Neural cell (in vitro differentiated cells): ENCODE results near the gene HTR1A. TPM values are rescaled to one million over a fixed set of nuclear protein-coding genes. Genes with fewer than 3 reads are reported as not detected.

Experiments used
- H2AFZ ChIP-seq: fragments of 200-600, 300-800 bp; sonication (generic), shearing (Covaris generic); 2 replicates; pipeline ENCODE4 v1.6.0; 2014; ENCODE audit warnings: low read depth, mild to moderate bottlenecking, antibody characterized with exemption, low read length, moderate library complexity
- H3F3A ChIP-seq: fragments of 200-600 bp; shearing (Covaris generic); 2 replicates; pipeline ENCODE4 v1.6.1; 2016; ENCODE audit warnings: mild to moderate bottlenecking, moderate library complexity, mixed read lengths, antibody characterized with exemption, low read length; ENCODE audit not compliant: insufficient read depth, poor library complexity, severe bottlenecking
- H3K27ac ChIP-seq: fragments of 200-600, 300-800 bp; sonication (generic), shearing (Covaris generic); 2 replicates; pipeline ENCODE4 v1.5.1; 2014; ENCODE audit warnings: mild to moderate bottlenecking, low read length, moderate library complexity
- H3K27me3 ChIP-seq: fragments of 300-800, 200-600 bp; sonication (generic), shearing (Covaris generic); 2 replicates; pipeline ENCODE4 v1.6.0; 2014; ENCODE audit warnings: mild to moderate bottlenecking, low read depth, low read length, moderate library complexity; ENCODE audit not compliant: insufficient read depth
- H3K36me3 ChIP-seq: fragments of 300-800, 200-600 bp; sonication (generic), shearing (Covaris generic); 2 replicates; pipeline ENCODE4 v1.5.1; 2014; ENCODE audit warnings: mild to moderate bottlenecking, antibody characterized with exemption, low read length, moderate library complexity; ENCODE audit not compliant: insufficient read depth
- H3K4me2 ChIP-seq: fragments of 300-800, 200-600 bp; sonication (generic), shearing (Covaris generic); 2 replicates; pipeline ENCODE4 v1.6.0; 2014; ENCODE audit warnings: mild to moderate bottlenecking, low read length
- H3K4me3 ChIP-seq: fragments of 300-800, 200-600 bp; sonication (generic), shearing (Covaris generic); 2 replicates; pipeline ENCODE4 v1.5.1; 2014; ENCODE audit warnings: mild to moderate bottlenecking, low read length, moderate library complexity
- H3K79me2 ChIP-seq: fragments of 200-600 bp; shearing (Covaris generic); replicated peaks from 2 replicates; pipeline ENCODE4 v1.6.0; 2014; ENCODE audit warnings: mild to moderate bottlenecking, low read length, moderate library complexity; ENCODE audit not compliant: insufficient read depth
- H3K9ac ChIP-seq: fragments of 300-800, 200-600 bp; sonication (generic), shearing (Covaris generic); 2 replicates; pipeline ENCODE4 v1.6.1; 2016; ENCODE audit warnings: mild to moderate bottlenecking, low read length, mixed read lengths
- H3K9me2 ChIP-seq: fragments of 200-600 bp; shearing (Covaris generic); 2 replicates; pipeline ENCODE4 v1.6.1; 2016; ENCODE audit warnings: mild to moderate bottlenecking, low read length, mixed read lengths; ENCODE audit not compliant: insufficient read depth
- H3K9me3 ChIP-seq: fragments of 200-600, 300-800 bp; sonication (generic), shearing (Covaris generic); 2 replicates; pipeline ENCODE4 v1.6.1; 2016; ENCODE audit warnings: mild to moderate bottlenecking, mixed run types, low read length, moderate library complexity, mixed read lengths
- H4K20me1 ChIP-seq: fragments of 200-600 bp; shearing (Covaris generic); 2 replicates; pipeline ENCODE4 v1.6.1; 2016; ENCODE audit warnings: mild to moderate bottlenecking, mixed run types; ENCODE audit not compliant: insufficient read depth
- CTCF ChIP-seq: fragments of 450-650 bp; IDR thresholded peaks from 2 replicates; pipeline ENCODE4 v1.5.1; 2014; ENCODE audit warnings: antibody characterized with exemption, mild to moderate bottlenecking, moderate library complexity; ENCODE audit not compliant: poor library complexity, severe bottlenecking
- EP300 ChIP-seq: fragments of 450-650 bp; conservative IDR thresholded peaks from 2 replicates; pipeline ENCODE4 v1.6.1; 2014; ENCODE audit warnings: antibody characterized with exemption, mild to moderate bottlenecking, moderate library complexity; ENCODE audit not compliant: poor library complexity, severe bottlenecking
- EZH2 ChIP-seq: fragments of 200-600, 300-800 bp; shearing (Covaris generic), sonication (generic); IDR thresholded peaks from 2 replicates; pipeline ENCODE4 v1.6.1; 2014; ENCODE audit warnings: antibody characterized with exemption, low read length, borderline replicate concordance, mild to moderate bottlenecking; ENCODE audit not compliant: insufficient read depth, poor library complexity, severe bottlenecking
- MXI1 ChIP-seq: fragments of 450-650 bp; conservative IDR thresholded peaks from 2 replicates; pipeline ENCODE4 v1.6.1; 2014; ENCODE audit warnings: antibody characterized with exemption, mild to moderate bottlenecking; ENCODE audit not compliant: poor library complexity, severe bottlenecking
- POLR2AphosphoS5 ChIP-seq: IDR thresholded peaks from 2 replicates; pipeline ENCODE4 v1.6.1; 2012
- RAD21 ChIP-seq: fragments of 450-650 bp; conservative IDR thresholded peaks from 2 replicates; pipeline ENCODE4 v1.6.1; 2014; ENCODE audit warnings: antibody characterized with exemption, mild to moderate bottlenecking, moderate library complexity
- REST ChIP-seq: IDR thresholded peaks from 2 replicates; pipeline ENCODE4 v1.6.1; 2012; ENCODE audit warnings: borderline replicate concordance
- SMC3 ChIP-seq: fragments of 450-650 bp; conservative IDR thresholded peaks from 2 replicates; pipeline ENCODE4 v1.6.1; 2014; ENCODE audit warnings: antibody characterized with exemption, mild to moderate bottlenecking, moderate library complexity; ENCODE audit not compliant: poor library complexity
- TAF1 ChIP-seq: IDR thresholded peaks from 2 replicates; pipeline ENCODE4 v1.6.1; 2012; ENCODE audit warnings: low read depth
- polyA minus RNA-seq: library from RNA; depleted of rRNA, polyadenylated mRNA; stranded (reverse); fragments of >200 nt; gene quantifications from 2 replicates; pipeline ENCODE4 v1.2.3, GENCODE V29; 2014
- polyA plus RNA-seq: library from polyadenylated mRNA; depleted of rRNA; stranded (reverse); fragments of >200 nt; gene quantifications from 2 replicates; pipeline ENCODE4 v1.2.3, GENCODE V29; 2014

HTR1A gene
- polyA plus RNA-seq, result not detected in 2 replicates
- not detected in 2 replicates for polyA minus RNA-seq

GRCh38 chr5:63962279-63962678 lies at the start of gene HTR1A:
Gene HTR1A, minus strand, starts transcription at chr5:63962445. Its CDS starts 726 bp downstream, at chr5:63961719.
- Histone ChIP-seq H2AFZ (no peak within 1 kb of the TSS), H3K27ac (no peak within 1 kb of the TSS), H3K4me2 (peak within 1 kb of the TSS; percentile 46)

GRCh38 chr5:64003966-64004365 lies 41.7 kb upstream of the HTR1A start:
- Histone ChIP-seq H3K4me2 (no peak overlapping the region), H3K4me3 (no peak overlapping the region), H3K27ac (no peak overlapping the region), H3F3A (no peaks in the 10 kb centered on the region), H3K36me3 (no peaks in the 10 kb centered on the region), H3K9me3 (no peaks in the 10 kb centered on the region), H4K20me1 (no peaks in the 10 kb centered on the region), H3K9ac (no peak overlapping the region), H2AFZ (no peak overlapping the region), H3K9me2 (no peaks in the 10 kb centered on the region), H3K79me2 (no peaks in the 10 kb centered on the region), H3K27me3 (no peaks in the 10 kb centered on the region)
- TF ChIP-seq SMC3, result no peak
- no peak for TF ChIP-seq EP300
- TF ChIP-seq RAD21, result no peak
- no peak for TF ChIP-seq REST
- no peak for TF ChIP-seq POLR2AphosphoS5
- TF ChIP-seq TAF1, result no peak
- no peak for TF ChIP-seq EZH2
- no peak for TF ChIP-seq MXI1

More at GRCh38 chr5:63962279-63962678, at the start of gene HTR1A:
- no peaks in the 10 kb centered on the region for H3F3A ChIP-seq
- no peak for TF ChIP-seq SMC3
- TF ChIP-seq RAD21, result no peak
- no peak for TF ChIP-seq CTCF
- no peak for TF ChIP-seq TAF1
- TF ChIP-seq POLR2AphosphoS5, result no peak
- no peak for TF ChIP-seq REST
- TF ChIP-seq EZH2, result no peak
- no peak for TF ChIP-seq EP300
- TF ChIP-seq MXI1, result no peak
- peaks cover 50% of the 10 kb centered on the region for H3K27me3 ChIP-seq
- no peaks in the 10 kb centered on the region for H3K9me3 ChIP-seq
- H4K20me1 ChIP-seq, result no peaks in the 10 kb centered on the region
- H3K9ac ChIP-seq, result no peak within 1 kb of the TSS
- H3K36me3 ChIP-seq, result no peaks in the 10 kb centered on the region
- peak within 1 kb of the TSS; percentile 68 for H3K4me3 ChIP-seq
- H3K79me2 ChIP-seq, result no peaks in the 10 kb centered on the region
- H3K9me2 ChIP-seq, result no peaks in the 10 kb centered on the region
